Ishikawa (cell line): Measurements from ENCODE around the gene CRTC1.
A peak's percentile ranks its signal among the peaks of the same experiment; 100 is the strongest.

Experiments
- CREB1 ChIP-seq: IDR thresholded peaks from 2 replicates; pipeline ENCODE4 v1.6.1; 2012; ENCODE audit warnings: low read depth
- EGR1 ChIP-seq: IDR thresholded peaks from 2 replicates; pipeline ENCODE4 v1.6.1; 2012
- EP300 ChIP-seq: IDR thresholded peaks from 2 replicates; pipeline ENCODE4 v1.6.1; 2012; ENCODE audit warnings: borderline replicate concordance
- FOXM1 ChIP-seq: IDR thresholded peaks from 2 replicates; pipeline ENCODE4 v1.6.1; 2012; ENCODE audit warnings: low read depth, borderline replicate concordance
- NFIC ChIP-seq: IDR thresholded peaks from 2 replicates; pipeline ENCODE4 v1.6.1; 2012
- RAD21 ChIP-seq: IDR thresholded peaks from 2 replicates; pipeline ENCODE4 v1.6.1; 2012; ENCODE audit warnings: low read depth
- TCF12 ChIP-seq: IDR thresholded peaks from 2 replicates; pipeline ENCODE4 v1.6.1; 2012; ENCODE audit warnings: low read depth
- TEAD4 ChIP-seq: IDR thresholded peaks from 2 replicates; pipeline ENCODE4 v1.6.1; 2012
- YY1 ChIP-seq: IDR thresholded peaks from 2 replicates; pipeline ENCODE4 v1.6.1; 2012; ENCODE audit warnings: low read depth
- ZBTB7A ChIP-seq: IDR thresholded peaks from 2 replicates; pipeline ENCODE4 v1.6.1; 2012; ENCODE audit warnings: low read depth
- TF ChIP-seq, protein P1 (sequence below): IDR thresholded peaks from 2 replicates; pipeline ENCODE4 v1.6.1; 2012
- TF ChIP-seq, protein P2 (sequence below): IDR thresholded peaks from 2 replicates; pipeline ENCODE4 v1.6.1; 2012; ENCODE audit warnings: low read depth, mild to moderate bottlenecking

Gene CRTC1

DNA sequence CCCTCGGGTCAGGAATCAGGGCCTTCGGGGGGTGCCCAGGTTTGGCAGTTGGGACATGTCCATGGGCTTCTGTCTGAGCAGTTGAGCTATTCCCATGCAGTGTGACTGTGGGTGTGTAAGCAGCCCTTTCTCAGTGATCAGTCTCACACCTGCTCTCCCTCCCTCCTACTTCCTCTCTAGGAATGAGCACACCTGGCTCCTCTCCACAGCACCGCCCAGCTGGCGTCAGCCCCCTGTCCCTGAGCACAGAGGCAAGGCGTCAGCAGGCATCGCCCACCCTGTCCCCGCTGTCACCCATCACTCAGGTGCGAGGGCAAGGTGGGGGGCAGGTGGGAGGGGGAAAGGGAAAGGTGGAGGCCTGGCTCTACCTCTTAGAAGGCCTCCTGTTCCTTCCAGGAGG is 81.7 kb downstream of the CRTC1 start:
- TF ChIP-seq FOXM1 = no peak
- peak; percentile 55; the same call in 1 of the 2 replicates for TF ChIP-seq EP300
- peak; percentile 56; the same call in 1 of the 2 replicates for TF ChIP-seq ZBTB7A
- peak; percentile 56 for TF ChIP-seq NFIC
- TF ChIP-seq TCF12 = peak; percentile 59; the same call in 1 of the 2 replicates

DNA sequence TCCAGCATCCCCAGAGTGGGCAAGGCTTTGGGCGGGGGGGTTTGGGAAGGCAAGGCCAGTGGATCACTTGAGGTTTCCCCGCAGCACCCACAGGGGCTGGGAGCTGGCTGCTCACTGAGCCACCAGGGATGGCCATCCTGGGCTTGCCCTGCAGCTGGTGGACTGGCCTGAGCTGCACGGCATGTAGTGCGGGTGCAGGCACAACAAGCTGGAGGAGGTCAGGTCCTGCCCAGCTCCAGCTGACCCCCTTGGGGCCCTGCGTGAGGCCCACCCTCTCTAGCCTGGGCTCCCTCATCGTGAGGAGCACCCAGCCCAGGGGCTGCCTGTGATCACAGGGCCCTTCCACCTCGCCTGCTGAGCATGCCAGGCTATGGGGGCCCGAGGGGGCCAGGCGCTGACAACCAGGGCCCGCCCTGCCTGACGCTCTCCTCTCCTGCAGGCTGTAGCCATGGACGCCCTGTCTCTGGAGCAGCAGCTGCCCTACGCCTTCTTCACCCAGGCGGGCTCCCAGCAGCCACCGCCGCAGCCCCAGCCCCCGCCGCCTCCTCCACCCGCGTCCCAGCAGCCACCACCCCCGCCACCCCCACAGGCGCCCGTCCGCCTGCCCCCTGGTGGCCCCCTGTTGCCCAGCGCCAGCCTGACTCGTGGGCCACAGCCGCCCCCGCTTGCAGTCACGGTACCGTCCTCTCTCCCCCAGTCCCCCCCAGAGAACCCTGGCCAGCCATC is 84.7 kb downstream of the CRTC1 start:
- TF ChIP-seq, protein P1, sequence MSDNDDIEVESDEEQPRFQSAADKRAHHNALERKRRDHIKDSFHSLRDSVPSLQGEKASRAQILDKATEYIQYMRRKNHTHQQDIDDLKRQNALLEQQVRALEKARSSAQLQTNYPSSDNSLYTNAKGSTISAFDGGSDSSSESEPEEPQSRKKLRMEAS = no peak
- no peak for TF ChIP-seq RAD21
- TF ChIP-seq FOXM1 = no peak
- TF ChIP-seq, protein P2, sequence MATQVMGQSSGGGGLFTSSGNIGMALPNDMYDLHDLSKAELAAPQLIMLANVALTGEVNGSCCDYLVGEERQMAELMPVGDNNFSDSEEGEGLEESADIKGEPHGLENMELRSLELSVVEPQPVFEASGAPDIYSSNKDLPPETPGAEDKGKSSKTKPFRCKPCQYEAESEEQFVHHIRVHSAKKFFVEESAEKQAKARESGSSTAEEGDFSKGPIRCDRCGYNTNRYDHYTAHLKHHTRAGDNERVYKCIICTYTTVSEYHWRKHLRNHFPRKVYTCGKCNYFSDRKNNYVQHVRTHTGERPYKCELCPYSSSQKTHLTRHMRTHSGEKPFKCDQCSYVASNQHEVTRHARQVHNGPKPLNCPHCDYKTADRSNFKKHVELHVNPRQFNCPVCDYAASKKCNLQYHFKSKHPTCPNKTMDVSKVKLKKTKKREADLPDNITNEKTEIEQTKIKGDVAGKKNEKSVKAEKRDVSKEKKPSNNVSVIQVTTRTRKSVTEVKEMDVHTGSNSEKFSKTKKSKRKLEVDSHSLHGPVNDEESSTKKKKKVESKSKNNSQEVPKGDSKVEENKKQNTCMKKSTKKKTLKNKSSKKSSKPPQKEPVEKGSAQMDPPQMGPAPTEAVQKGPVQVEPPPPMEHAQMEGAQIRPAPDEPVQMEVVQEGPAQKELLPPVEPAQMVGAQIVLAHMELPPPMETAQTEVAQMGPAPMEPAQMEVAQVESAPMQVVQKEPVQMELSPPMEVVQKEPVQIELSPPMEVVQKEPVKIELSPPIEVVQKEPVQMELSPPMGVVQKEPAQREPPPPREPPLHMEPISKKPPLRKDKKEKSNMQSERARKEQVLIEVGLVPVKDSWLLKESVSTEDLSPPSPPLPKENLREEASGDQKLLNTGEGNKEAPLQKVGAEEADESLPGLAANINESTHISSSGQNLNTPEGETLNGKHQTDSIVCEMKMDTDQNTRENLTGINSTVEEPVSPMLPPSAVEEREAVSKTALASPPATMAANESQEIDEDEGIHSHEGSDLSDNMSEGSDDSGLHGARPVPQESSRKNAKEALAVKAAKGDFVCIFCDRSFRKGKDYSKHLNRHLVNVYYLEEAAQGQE = no peak
- no peak for TF ChIP-seq EP300

DNA sequence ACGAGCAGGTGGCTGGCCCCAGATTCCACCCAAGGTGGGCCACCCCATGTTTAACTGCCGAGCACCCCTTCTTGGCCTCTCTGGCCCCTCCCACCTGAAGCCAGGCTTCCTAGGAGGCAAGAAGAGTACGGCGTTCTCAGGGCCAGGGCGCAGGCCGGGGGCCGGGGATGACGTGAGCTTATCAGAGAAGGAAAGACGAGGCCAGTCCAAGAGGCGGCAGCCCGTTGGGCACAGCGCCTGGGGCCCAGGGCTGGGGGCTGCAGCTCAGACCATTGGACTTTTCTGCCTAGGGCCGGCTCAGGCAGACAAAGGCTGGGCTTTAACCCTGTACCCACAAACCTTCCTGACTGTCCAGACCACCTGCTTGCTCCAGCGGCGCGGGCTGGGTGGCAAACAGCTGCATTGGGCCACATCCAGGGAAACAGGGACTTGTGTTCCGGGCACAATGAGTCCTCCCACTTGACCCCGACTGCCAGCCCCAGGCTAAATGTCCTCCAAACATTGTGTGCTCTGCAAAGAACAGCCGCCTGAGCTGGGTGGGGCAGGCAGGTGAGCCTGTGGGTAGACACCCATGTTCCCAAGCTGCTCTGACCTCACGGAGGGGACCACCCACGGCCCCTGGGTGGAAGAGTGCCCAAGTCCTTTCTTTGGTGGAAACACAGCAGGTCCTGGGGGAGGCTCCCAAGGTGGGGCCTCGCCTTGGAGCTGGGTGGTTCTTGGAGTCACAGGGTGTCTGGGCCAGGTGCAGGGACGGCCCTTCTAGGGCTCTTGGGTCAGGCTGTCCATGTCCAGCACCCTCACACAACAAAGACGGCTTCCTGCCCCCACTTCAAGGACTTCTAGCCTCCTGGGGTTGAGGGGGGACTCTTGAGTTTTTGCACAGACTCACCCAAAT is 85.8 kb downstream of the CRTC1 start:
- TF ChIP-seq EGR1 = no peak
- no peak for TF ChIP-seq TCF12

DNA sequence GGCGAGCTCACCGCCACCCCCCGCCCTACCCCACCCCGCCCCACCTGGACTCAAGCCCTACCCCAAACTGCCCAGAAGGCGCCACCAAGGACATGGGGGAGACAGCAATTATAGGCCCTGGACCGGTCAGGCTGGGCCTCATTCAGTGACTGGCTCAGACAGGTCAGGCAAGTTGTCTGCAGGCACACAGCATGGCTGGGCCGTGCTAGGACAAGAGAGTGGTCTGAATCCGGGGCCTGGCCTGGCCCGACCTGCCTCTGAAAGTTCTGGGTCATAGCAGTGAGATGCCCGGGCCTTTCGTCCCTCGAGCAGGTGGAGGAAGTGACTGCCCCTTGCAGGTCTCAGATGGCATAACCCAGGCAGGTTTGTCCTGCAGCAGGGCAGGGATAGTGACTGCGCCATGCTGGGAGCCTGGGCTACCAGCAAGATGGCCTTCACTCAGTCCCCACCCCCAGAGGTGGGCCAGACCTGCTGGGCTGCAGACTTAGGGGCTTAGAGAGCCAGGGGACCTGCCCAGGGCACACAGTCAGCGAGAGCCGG is 86.6 kb downstream of the CRTC1 start:
- TF ChIP-seq RAD21 = peak; percentile 26; the same call in 1 of the 2 replicates
- TF ChIP-seq TCF12 = no peak

DNA sequence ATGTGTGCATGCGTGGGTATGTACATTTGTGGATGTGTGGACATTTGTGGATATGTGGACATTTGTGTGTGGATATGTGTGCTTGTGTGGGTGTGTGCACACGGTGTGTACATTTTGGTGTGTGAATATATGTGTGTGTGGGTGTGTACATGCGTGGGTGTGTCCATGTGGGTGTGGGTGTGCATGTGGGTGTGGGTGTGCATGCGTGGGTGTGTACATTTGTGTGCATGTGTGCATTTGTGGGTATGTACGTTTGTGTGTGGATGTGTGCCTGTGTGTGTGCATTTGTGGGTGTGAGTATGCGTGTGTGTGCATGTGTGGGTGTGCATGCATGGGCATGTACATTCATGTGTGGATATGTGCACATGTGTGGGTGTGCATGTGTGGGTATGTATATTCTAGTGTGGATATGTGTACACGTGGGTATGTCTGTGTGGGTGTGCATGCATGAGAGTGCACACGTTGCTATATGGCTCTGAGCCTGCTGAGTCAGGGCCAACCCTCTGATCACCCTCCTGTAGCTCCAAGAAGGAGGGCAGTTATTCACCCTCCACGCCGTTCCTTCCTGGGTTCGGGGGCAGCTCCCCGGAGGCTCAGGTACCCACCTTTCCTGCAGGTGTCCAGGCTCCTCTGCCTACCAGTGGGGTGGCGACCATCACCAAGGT is 87.3 kb downstream of the CRTC1 start:
- TF ChIP-seq, protein P2 = no peak
- TF ChIP-seq CREB1 = no peak

DNA sequence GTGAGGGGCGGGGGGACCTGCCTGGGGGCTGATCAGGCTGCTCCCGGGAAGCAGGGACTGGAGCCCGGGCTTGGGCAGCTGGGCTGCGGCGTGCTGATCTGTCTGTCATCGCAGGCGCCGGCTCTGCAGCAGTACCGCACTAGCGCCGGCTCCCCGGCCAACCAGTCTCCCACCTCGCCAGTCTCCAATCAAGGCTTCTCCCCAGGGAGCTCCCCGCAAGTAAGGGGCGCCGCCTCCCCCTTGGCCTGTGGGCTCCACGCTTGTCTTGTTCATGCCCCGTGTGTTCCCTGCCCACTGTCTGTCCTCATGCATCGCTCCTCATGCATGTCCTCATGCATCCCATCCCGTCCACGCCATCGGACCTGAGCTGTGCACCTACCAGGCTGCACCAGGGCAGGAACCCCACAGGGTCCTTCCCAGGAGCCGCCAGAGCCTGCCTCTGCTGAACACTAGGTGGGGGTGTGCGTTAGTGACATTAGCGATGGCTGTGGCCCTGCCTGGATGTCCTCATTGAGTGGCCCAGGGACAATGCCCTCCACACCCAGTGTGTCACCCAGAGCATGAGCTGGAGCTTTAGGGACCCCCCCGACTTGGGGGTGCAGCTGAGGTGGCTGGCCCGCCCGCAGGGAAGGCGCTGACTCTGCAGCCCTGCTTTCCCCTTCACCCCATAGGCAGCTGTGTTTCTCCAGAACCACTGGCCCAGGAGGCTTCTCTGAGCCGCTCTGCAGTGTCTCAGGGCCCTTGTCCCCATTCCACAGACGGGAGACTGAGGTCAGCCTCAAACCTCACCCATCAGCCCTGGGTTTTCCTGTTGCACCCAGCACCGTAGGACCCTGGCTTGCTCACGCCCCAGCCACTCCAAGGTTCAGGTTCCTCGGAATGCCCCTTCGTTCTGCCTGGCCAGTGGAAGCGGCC is 88.1 kb downstream of the CRTC1 start:
- peak; percentile 40 for TF ChIP-seq RAD21
- no peak for TF ChIP-seq TCF12

DNA sequence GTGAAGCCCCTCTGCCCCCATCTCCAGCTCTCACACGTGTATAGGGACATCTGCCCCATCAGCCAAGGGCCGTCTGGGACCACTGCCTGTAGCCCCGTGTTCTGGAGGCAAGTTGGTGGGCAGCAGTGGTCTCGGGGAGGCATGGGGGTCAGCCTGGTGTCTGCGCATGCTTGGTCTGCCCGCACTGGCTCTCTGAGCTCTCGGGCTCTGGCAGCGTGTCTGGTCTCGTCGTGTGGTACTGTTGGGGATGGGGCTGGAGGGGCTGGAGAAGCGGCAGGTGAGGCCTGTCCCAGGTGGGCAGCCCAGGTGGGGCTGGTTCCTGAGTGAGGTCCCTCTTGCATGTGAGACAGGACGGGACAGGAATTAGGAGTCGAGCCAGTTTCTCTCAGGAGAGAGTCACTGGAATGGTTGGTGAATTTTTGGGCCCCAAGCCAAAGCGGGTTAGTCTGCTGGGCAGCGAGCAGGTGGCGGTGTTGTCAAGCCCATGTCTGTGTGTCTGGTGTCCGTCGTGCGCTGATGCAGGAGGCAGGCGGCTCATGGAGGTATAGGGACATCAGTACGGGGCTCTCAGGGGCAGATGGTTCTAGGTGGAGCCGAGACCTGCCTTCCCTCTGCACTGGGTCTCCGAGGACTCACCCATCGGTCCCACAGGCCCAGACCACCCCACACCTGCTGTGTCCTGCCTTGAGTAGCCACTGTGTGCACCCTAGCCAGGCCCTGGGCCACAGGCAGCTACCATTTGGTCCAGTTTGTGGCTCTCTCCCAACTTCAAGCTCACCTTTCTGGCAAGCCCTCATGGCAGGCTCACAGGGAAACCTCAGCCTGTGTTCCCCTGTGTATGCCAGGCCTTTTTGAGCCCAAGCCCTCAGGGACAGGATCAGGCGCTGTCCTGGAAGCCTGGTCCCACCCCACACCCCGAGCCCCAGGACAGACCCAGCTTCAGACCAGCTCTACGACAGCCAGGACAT is 89.4 kb downstream of the CRTC1 start:
- TF ChIP-seq NFIC (peak; percentile 82), YY1 (no peak), RAD21 (peak; percentile 66), TEAD4 (0 out of 2 replicates have a peak, but pooled peaks have one; percentile 23)
- TF ChIP-seq, protein P1 = no peak; the same call in 1 of the 2 replicates
